Neural crest cell (in vitro differentiated cells): ENCODE measurements around the gene FAM13A. TPM values are rescaled to one million over a fixed set of nuclear protein-coding genes. Genes with fewer than 3 reads are reported as not detected.
"Not testable (repeated sequence)": the region's sequence is repeated elsewhere in the genome, so short reads cannot be mapped to it uniquely, and the experiment has no call there.

Experiments
- DNase-seq: peaks from one replicate; pipeline ENCODE4 v3.0.0; 2021; ENCODE audit warnings: low read depth, mixed read lengths, low spot score
- H3K27ac Mint-ChIP-seq: one replicate; pipeline ENCODE4 v1.8.0; 2021; ENCODE audit warnings: mild to moderate bottlenecking, mixed read lengths; ENCODE audit not compliant: unreplicated experiment
- H3K27me3 Mint-ChIP-seq: 2 replicates; pipeline ENCODE4 v1.8.0; 2021; ENCODE audit warnings: low read depth, mild to moderate bottlenecking, mixed read lengths
- H3K36me3 Mint-ChIP-seq: 2 replicates; pipeline ENCODE4 v1.8.0; 2021; ENCODE audit warnings: low read depth, mild to moderate bottlenecking, mixed read lengths
- H3K4me1 Mint-ChIP-seq: 2 replicates; pipeline ENCODE4 v1.8.0; 2021; ENCODE audit warnings: mixed read lengths
- H3K4me3 Mint-ChIP-seq: one replicate; pipeline ENCODE4 v1.8.0; 2021; ENCODE audit warnings: mild to moderate bottlenecking, mixed read lengths
- H3K9me3 Mint-ChIP-seq: 2 replicates; pipeline ENCODE4 v1.8.0; 2021; ENCODE audit warnings: mixed read lengths
- CTCF ChIP-seq: fragments of 200-600 bp; sonication (generic); conservative IDR thresholded peaks from 2 replicates; pipeline ENCODE4 v1.5.0; 2021; ENCODE audit warnings: antibody characterized with exemption, mild to moderate bottlenecking
- total RNA-seq: library from RNA; stranded (reverse); gene quantifications from 2 replicates; pipeline ENCODE4 v1.2.1, GENCODE V29; 2021

FAM13A gene
- total RNA-seq, 1 donor from 2014 or later: 18.1 TPM

DNA sequence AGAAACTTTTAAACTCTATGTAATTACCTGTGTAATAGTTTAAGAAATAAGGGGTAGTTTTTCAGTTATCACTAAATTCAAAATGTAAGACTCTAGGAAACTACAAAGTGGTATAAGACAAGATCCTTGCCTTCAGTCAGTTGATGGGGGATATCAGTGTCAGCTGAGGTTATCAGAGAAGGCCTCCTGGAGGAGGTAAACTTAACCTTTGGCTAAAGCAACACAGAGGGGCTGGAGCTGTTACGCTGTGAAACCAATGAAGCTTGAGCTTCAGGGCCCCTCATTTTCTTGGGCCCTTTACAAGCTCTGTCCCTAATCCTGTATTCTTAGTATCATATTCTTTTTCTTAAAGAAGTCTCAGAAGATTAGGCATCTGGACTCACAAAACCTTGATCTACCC is 35.9 kb downstream of the FAM13A start:
- no peaks in the 10 kb centered on the region for H3K4me1 Mint-ChIP-seq
- no peak overlapping the region for H3K27ac Mint-ChIP-seq
- no peaks in the 10 kb centered on the region for H3K9me3 Mint-ChIP-seq
- peaks cover 21% of the 10 kb centered on the region for H3K36me3 Mint-ChIP-seq
- no peaks in the 10 kb centered on the region for H3K27me3 Mint-ChIP-seq
- no peak for DNase-seq
- TF ChIP-seq CTCF: no peak
- H3K4me3 Mint-ChIP-seq: no peak overlapping the region

- peaks cover 36% of the 10 kb centered on the region for H3K36me3 Mint-ChIP-seq
- not testable (repeated sequence) for H3K4me1 Mint-ChIP-seq, DNase-seq, H3K27me3 Mint-ChIP-seq, H3K27ac Mint-ChIP-seq, H3K9me3 Mint-ChIP-seq, H3K4me3 Mint-ChIP-seq
Observed at GRCh38 chr4:89014897-89015296, 42.1 kb downstream of the FAM13A start.

DNA sequence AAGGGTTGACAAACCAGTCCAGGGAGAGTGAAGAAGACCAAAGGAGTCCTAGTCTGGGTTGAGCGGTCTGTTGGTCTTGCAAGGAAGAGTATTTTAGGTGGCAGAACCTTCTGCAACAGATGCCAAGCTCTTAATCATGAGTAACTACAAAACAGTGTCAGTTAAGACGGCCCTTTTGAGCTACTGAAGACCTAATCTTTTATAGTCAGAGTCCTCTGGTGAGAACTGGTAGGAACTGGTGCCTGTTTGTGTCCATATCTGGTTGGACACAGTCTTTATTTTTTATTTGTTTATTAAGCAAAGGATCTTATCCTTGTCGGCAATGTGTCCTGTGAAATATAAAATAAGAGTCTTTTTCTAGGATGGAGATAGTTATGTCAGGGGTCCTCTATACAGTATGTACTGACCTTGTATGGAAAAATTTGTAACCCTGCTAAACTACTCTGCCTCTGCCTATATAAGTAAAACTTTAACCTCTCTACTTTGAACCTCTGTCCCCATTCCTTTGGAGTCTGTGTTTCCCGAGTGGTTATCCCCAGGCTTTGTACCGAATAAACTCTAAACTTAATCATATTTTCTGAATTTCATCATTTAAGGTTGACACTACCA is 47.1 kb downstream of the FAM13A start:
- DNase-seq: no peak
- TF ChIP-seq CTCF: no peak
- peaks cover 28% of the 10 kb centered on the region for H3K36me3 Mint-ChIP-seq
- H3K4me3 Mint-ChIP-seq: no peak overlapping the region
- no peaks in the 10 kb centered on the region for H3K27me3 Mint-ChIP-seq
- no peaks in the 10 kb centered on the region for H3K4me1 Mint-ChIP-seq
- peaks cover 12% of the 10 kb centered on the region for H3K9me3 Mint-ChIP-seq
- peak overlapping the region; percentile 19 for H3K27ac Mint-ChIP-seq

GRCh38 chr4:89009115-89009514 is 47.9 kb downstream of the FAM13A start:
- no peak overlapping the region for H3K4me3 Mint-ChIP-seq
- H3K9me3 Mint-ChIP-seq: peaks cover 10% of the 10 kb centered on the region
- no peaks in the 10 kb centered on the region for H3K27me3 Mint-ChIP-seq
- no peak for DNase-seq
- peaks cover 25% of the 10 kb centered on the region for H3K36me3 Mint-ChIP-seq
- TF ChIP-seq CTCF: no peak
- H3K27ac Mint-ChIP-seq: no peak overlapping the region
- H3K4me1 Mint-ChIP-seq: no peaks in the 10 kb centered on the region

- peaks cover 10% of the 10 kb centered on the region for H3K9me3 Mint-ChIP-seq
- no peak for TF ChIP-seq CTCF
- peaks cover 20% of the 10 kb centered on the region for H3K36me3 Mint-ChIP-seq
- H3K27me3 Mint-ChIP-seq: no peaks in the 10 kb centered on the region
- DNase-seq: no peak
- H3K27ac Mint-ChIP-seq: no peak overlapping the region
- H3K4me1 Mint-ChIP-seq: no peaks in the 10 kb centered on the region
- H3K4me3 Mint-ChIP-seq: no peak overlapping the region
Observed at GRCh38 chr4:89008166-89008565, 48.8 kb downstream of the FAM13A start.

DNA sequence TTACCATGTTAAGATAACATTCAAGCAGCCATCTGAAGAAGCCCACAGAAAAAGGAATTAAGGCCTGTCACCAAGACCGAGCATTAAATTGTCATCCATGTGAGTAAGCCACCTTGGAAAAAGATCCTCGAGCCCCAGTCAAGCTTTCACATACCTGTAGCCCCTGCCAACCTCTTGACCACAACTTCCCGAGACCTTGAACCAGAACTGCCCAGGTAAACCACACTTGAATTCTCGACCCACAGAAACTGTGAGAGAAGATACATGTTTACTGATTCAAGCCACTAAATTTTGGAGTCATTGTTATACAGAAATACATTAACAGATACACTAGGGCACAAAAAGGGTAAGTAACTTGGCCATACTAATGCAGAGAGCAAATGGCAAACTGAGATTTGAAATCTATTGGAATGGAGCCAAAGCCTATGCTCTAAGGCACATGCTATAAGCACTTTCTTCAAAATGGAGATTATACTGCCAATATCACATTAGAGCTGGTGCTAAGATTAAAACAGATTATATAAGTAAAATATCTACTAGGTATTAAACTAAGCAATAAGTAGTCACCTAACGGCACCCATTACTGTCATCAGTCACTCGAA is 49.5 kb downstream of the FAM13A start:
- H3K27me3 Mint-ChIP-seq: no peaks in the 10 kb centered on the region
- H3K4me3 Mint-ChIP-seq: no peak overlapping the region
- no peaks in the 10 kb centered on the region for H3K4me1 Mint-ChIP-seq
- DNase-seq: no peak
- peaks cover 20% of the 10 kb centered on the region for H3K36me3 Mint-ChIP-seq
- H3K27ac Mint-ChIP-seq: no peak overlapping the region
- TF ChIP-seq CTCF: no peak
- peaks cover 10% of the 10 kb centered on the region for H3K9me3 Mint-ChIP-seq
